BJ (cell line): ENCODE results near the gene IMPA2. TPM values are rescaled to one million over a fixed set of nuclear protein-coding genes. Genes with fewer than 3 reads are reported as not detected.

Experiments
- CTCF ChIA-PET: fragments of 350-600 bp; formaldehyde crosslinking; extraction: SDS; loops from one replicate; lab custom pipeline; 2021; ENCODE audit warnings: antibody characterized with exemption, inconsistent platforms; lab: Yijun Ruan, JAX
- POLR2A ChIA-PET: fragments of 300-600 bp; sonication (Branson Sonifier 250); formaldehyde crosslinking; extraction: SDS; loops from one replicate; lab custom pipeline; 2021; ENCODE audit warnings: antibody characterized with exemption; lab: Charles Lee
- DNase-seq: peaks from one replicate; pipeline ENCODE4 v3.0.0-alpha.2; 2011; ENCODE audit warnings: low read depth
- H3K27me3 ChIP-seq: 2 replicates; pipeline ENCODE4 v1.6.0; 2011; ENCODE audit warnings: low read length; ENCODE audit not compliant: control insufficient read depth, insufficient read depth
- H3K36me3 ChIP-seq: 2 replicates; pipeline ENCODE4 v1.5.1; 2011; ENCODE audit warnings: low read length; ENCODE audit not compliant: control insufficient read depth, insufficient read depth
- H3K4me3 ChIP-seq: 2 replicates; pipeline ENCODE4 v1.5.1; 2011; ENCODE audit warnings: low read depth, mild to moderate bottlenecking, control low read depth, low read length
- CTCF ChIP-seq: IDR thresholded peaks from 2 replicates; pipeline ENCODE4 v1.5.1; 2011; ENCODE audit warnings: low read depth, mild to moderate bottlenecking, control low read depth, inconsistent platforms, low read length, moderate library complexity; ENCODE audit not compliant: insufficient read depth
- polyA plus RNA-seq: library from polyadenylated mRNA; depleted of rRNA; stranded (reverse); fragments of >200 nt; gene quantifications from 2 replicates; pipeline ENCODE4 v1.2.3, GENCODE V29; 2011

IMPA2 gene
- polyA plus RNA-seq, 1 experiment: 22.8 TPM

- H3K27me3 ChIP-seq: no peaks in the 10 kb centered on the region
Measured at GRCh38 chr18:11989174-11989573, 7.9 kb downstream of the IMPA2 start.

GRCh38 chr18:11989966-11990380 is 8.7 kb downstream of the IMPA2 start:
- Histone ChIP-seq H3K36me3 (no peaks in the 10 kb centered on the region), H3K4me3 (no peak overlapping the region), H3K27me3 (no peaks in the 10 kb centered on the region)
- ChIA-PET CTCF (interaction anchor here (1.1 to 12.8 kb wide), 3 partner anchors 53 to 257 kb away, joined by 3 to 372 read pairs (median 8); no protein-coding TSS in a partner anchor), POLR2A (interaction anchor here (0.6 kb wide), 1 partner anchor 70 kb away, joined by 3 read pairs; no protein-coding TSS in a partner anchor)
- no peak for DNase-seq
- no peak for TF ChIP-seq CTCF

More at GRCh38 chr18:11989174-11989573, 7.9 kb downstream of the IMPA2 start:
- ChIA-PET CTCF (interaction anchor here (0.5 to 12.8 kb wide), 2 partner anchors 52 to 705 kb away, joined by 4 to 372 read pairs; no protein-coding TSS in a partner anchor), POLR2A (no interaction called here)
- Histone ChIP-seq H3K36me3 (no peaks in the 10 kb centered on the region), H3K4me3 (no peak overlapping the region)
- no peak for TF ChIP-seq CTCF
- no peak for DNase-seq

- TF ChIP-seq CTCF: no peak
- ChIA-PET POLR2A (interaction anchor here (0.6 kb wide), 1 partner anchor 71 kb away, joined by 3 read pairs; no protein-coding TSS in a partner anchor), CTCF (interaction anchor here (1.1 to 12.8 kb wide), 3 partner anchors 53 to 257 kb away, joined by 3 to 372 read pairs (median 8); no protein-coding TSS in a partner anchor)
- no peak for DNase-seq
- H3K27me3 ChIP-seq: no peaks in the 10 kb centered on the region
- H3K36me3 ChIP-seq: no peaks in the 10 kb centered on the region
- H3K4me3 ChIP-seq: no peak overlapping the region
Measured at GRCh38 chr18:11990539-11990938, 9.2 kb downstream of the IMPA2 start.

- no peak for DNase-seq
- Histone ChIP-seq H3K4me3 (no peak overlapping the region), H3K36me3 (no peaks in the 10 kb centered on the region), H3K27me3 (no peaks in the 10 kb centered on the region)
- POLR2A ChIA-PET: no interaction called here
- no peak for TF ChIP-seq CTCF
- CTCF ChIA-PET: interaction anchor here (1.6 to 12.8 kb wide), 2 partner anchors 54 to 258 kb away, joined by 8 to 372 read pairs; no protein-coding TSS in a partner anchor
Measured at GRCh38 chr18:11991021-11991795, 9.9 kb downstream of the IMPA2 start.

- Histone ChIP-seq H3K4me3 (no peak overlapping the region), H3K27me3 (no peaks in the 10 kb centered on the region), H3K36me3 (no peaks in the 10 kb centered on the region)
- no peak for DNase-seq
- no peak for TF ChIP-seq CTCF
- CTCF ChIA-PET: interaction anchor here (1.5 to 12.8 kb wide), 3 partner anchors 11 to 55 kb away, joined by 6 to 372 read pairs (median 21); partner anchors contain the start of gene IMPA2
- POLR2A ChIA-PET: no interaction called here
Measured at GRCh38 chr18:11992096-11992790, 10.9 kb downstream of the IMPA2 start.
